Right atrium auricular region (tissue), 2 donors: ENCODE results near the gene RPL3. TPM values are rescaled to one million over a fixed set of nuclear protein-coding genes. Genes with fewer than 3 reads are reported as not detected.

Experiments used
- DNase-seq: peaks from one replicate; pipeline ENCODE4 v3.0.0-alpha.2; 2019; ENCODE audit warnings: low spot score
- H3K27ac ChIP-seq, 2 donors: fragments of 200-600 bp; sonication (generic); 1 replicate in 1 of 2; 2 replicates in 1 of 2; pipeline ENCODE4 v1.5.1; 2016 to 2019
- H3K27me3 ChIP-seq, 2 donors: fragments of 200-600 bp; sonication (generic); one replicate each; pipeline versions ENCODE4 v1.5.1 to v1.6.0; 2017 to 2019
- H3K36me3 ChIP-seq: fragments of 200-600 bp; sonication (generic); one replicate; pipeline ENCODE4 v1.5.1; 2016
- H3K4me1 ChIP-seq, 2 donors: fragments of 200-600 bp; sonication (generic); one replicate each; pipeline versions ENCODE4 v1.5.1 to v1.6.0; 2017 to 2019
- H3K4me3 ChIP-seq, 2 donors: fragments of 200-600 bp; sonication (generic); 1 replicate in 1 of 2; 2 replicates in 1 of 2; pipeline ENCODE4 v1.5.1; 2017 to 2019; ENCODE audit warnings: mild to moderate bottlenecking in 1 of 2, moderate library complexity in 1 of 2
- H3K9me3 ChIP-seq, 2 donors: fragments of 200-600 bp; sonication (generic); one replicate each; pipeline ENCODE4 v1.5.1; 2019
- CTCF ChIP-seq, 2 donors: fragments of 200-600 bp; sonication (generic); IDR thresholded peaks; one replicate each; pipeline ENCODE4 v1.5.1; 2019; ENCODE audit warnings: antibody characterized with exemption in 2 of 2
- total RNA-seq, 2 donors: library from RNA; depleted of rRNA; stranded (reverse); fragments of >200 nt; gene quantifications; one replicate each; pipeline ENCODE4 v1.1.0, GENCODE V29; 2016

Gene RPL3
- total RNA-seq, 2 donors from 2014 or later, result 440 to 1,190 TPM

DNA sequence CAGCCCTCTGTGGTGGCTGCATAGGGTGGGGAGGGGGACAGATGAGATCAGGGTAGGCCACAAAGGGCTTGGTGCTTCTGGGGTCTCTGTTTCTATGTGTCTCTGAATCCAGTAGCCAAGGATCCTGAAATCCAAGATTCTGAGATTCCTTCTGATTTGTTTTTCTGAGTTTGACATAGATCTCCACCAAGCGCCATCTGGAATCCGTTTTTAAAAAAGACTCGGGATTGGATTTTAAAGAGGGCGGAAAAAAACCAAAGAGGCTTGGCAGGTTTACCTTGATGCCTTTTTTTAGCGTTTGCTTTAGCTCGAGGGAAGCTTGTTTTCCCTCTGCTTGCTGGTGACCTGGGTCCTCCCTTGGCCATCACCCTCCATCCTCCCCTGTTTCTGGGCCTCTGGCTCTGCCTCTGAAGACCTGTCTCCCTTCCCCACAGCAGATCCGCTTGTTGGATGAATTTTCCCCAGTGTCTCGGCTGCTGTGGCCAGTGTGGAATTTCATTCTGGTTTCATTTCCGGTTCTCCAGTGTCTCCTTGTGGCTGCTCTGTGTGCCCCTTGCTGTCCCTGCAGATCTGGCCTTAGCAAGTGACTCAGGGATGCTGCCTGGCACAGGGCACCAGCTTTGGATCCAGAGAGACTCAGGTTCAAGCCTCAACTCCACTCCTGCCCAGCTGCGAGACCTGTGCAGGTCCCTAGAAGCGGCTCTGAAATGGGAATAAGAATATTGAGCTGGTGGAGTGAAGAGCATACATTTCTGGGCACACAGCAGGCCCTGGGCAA lies 45.5 kb upstream of the RPL3 start:
- DNase-seq, result no peak
- Histone ChIP-seq H3K4me1 (peaks cover 0 to 38% of the 10 kb centered on the region in 2 donors), H3K36me3 (no peaks in the 10 kb centered on the region), H3K4me3 (no peak overlapping the region), H3K27ac (no peak overlapping the region), H3K9me3 (no peaks in the 10 kb centered on the region), H3K27me3 (no peaks in the 10 kb centered on the region)
- no peak for TF ChIP-seq CTCF (IDR thresholded peaks at IDR 0.05)

DNA sequence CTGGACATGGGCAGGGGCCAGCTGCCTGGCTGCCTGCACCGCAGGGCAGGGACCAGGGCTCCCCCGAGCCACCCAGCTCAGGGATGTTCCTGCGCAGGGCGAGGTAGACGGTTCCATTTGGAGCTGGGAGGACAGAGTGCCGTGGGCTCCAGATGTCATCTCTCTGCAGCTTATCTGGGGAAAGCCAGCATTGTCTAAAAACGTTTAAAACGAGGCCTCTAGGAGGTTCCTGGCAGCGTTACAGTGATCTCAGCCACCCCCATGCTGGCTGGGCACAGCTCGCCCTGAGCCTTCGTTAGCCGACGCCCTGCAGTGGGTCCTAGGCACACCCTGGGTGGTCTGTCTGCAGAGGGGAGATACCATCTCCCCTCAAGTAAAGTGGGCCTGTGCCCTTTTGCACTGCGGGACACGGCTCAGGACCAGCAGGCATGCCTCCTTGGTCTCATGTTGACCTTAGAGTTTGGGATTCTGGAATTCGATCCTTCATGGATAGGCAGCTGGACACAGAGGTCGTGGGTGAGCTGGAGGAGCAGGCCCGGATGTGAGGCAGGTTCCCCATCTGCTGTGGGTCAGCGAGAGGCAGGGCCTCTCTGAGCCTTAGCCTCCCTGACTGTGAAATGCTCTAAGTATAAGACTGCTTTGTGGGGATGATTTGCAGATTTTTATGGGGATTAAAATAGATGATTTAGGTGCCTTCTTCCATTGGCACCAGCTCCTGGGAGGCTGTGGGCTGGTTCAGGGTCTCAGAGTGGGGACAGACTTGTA lies 44.5 kb upstream of the RPL3 start:
- H3K27ac ChIP-seq, result no peak overlapping the region
- peaks cover 0 to 38% of the 10 kb centered on the region in 2 donors for H3K4me1 ChIP-seq

GRCh38 chr22:39362932-39363331 lies 43.5 kb upstream of the RPL3 start:
- Histone ChIP-seq H3K27me3 (no peaks in the 10 kb centered on the region), H3K36me3 (no peaks in the 10 kb centered on the region), H3K4me3 (no peak overlapping the region), H3K4me1 (peaks cover 0 to 33% of the 10 kb centered on the region in 2 donors), H3K27ac (no peak overlapping the region), H3K9me3 (no peaks in the 10 kb centered on the region)
- no peak for TF ChIP-seq CTCF (IDR thresholded peaks at IDR 0.05)
- no peak for DNase-seq

More for the DNA sequence above, 44.5 kb upstream of the RPL3 start:
- no peaks in the 10 kb centered on the region for H3K36me3 ChIP-seq
- DNase-seq, result no peak
- no peak overlapping the region for H3K4me3 ChIP-seq
- no peaks in the 10 kb centered on the region for H3K27me3 ChIP-seq
- no peaks in the 10 kb centered on the region for H3K9me3 ChIP-seq
- no peak for TF ChIP-seq CTCF (IDR thresholded peaks at IDR 0.05)

DNA sequence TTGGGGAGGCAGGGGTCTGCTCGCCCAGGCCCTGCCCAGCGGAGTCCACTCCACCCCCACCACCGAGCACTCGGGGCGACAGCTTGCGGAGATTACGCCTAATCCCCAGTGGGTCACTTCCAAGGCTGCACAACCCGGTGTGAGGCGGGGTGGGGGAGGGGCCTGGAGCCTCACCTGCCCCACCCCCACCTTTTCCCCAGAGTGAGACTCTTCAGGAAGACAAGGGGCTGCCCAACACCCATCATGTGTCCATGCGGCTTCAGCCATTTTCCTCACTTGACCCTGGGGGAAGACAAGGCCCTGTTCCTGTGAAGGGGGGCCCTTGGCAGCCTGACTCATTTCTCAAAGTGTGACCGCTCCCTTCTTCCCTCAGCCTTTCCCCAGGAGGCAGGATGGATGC lies 42.8 kb upstream of the RPL3 start:
- no peaks in the 10 kb centered on the region for H3K27me3 ChIP-seq
- no peak for DNase-seq
- no peak overlapping the region for H3K4me3 ChIP-seq
- TF ChIP-seq CTCF (IDR thresholded peaks at IDR 0.05), result no peak
- H3K4me1 ChIP-seq, result peaks cover 0 to 33% of the 10 kb centered on the region in 2 donors
- H3K36me3 ChIP-seq, result no peaks in the 10 kb centered on the region
- no peak overlapping the region for H3K27ac ChIP-seq
- H3K9me3 ChIP-seq, result no peaks in the 10 kb centered on the region

GRCh38 chr22:39361496-39361895 lies 42.1 kb upstream of the RPL3 start:
- Histone ChIP-seq H3K9me3 (no peaks in the 10 kb centered on the region), H3K27ac (no peak overlapping the region), H3K4me1 (peaks cover 0 to 33% of the 10 kb centered on the region in 2 donors), H3K27me3 (no peaks in the 10 kb centered on the region), H3K4me3 (no peak overlapping the region), H3K36me3 (no peaks in the 10 kb centered on the region)
- no peak for DNase-seq
- no peak for TF ChIP-seq CTCF (IDR thresholded peaks at IDR 0.05)
